ENCODE measurements around the gene NACC2.
"Not testable (repeated sequence)": the region's sequence is repeated elsewhere in the genome, so short reads cannot be mapped to it uniquely, and the experiment has no call there.

Gene NACC2

DNA sequence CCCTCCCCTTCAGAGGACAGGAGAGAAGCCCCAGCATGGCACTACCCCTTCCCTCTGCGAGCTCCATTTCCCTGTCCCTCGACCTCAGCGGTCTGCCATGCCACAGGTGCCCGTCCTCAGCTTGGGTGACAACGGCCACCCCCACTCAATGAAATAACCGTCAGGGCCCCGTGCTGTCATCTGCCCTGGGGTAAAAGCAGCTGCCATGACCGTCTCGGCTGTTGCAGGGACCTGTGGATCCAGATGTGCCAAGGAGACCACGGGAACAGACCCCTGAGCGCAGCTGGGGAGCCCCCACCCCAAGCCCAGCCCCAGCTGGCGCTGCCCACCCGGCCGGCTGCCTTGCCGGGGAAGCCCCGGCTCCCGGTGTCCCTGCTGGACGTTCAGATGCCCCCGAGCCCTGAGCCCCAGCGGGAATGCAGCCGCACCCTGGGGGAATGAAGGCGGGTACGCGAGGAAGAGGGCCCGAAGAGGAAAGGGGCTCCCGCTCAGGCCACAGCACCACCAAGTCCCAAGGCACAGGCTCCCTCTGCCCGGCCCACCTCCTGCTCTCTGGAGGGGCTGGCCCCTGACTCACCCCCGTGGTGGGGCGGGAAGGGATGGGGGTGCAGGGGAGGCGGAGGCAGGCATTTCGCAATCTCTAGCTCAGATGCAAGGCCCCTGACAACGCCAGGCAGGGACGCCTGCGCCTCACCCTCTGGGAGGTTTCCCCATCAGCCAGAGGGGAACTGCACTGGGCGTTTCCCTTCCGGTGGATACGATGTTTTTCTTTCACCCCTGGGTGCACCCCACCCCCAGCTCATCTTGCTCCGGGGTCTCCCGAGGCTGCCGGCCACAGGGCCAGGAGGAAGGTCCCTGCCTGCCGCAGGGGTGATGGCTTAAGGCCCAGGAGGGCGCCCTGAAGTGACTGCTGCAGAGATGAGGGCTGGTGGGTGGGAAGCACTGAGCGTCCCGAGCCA, 49.2 kb downstream of the NACC2 start:
- no peak for DNase-seq (ENCODE audit: low spot score)

DNA sequence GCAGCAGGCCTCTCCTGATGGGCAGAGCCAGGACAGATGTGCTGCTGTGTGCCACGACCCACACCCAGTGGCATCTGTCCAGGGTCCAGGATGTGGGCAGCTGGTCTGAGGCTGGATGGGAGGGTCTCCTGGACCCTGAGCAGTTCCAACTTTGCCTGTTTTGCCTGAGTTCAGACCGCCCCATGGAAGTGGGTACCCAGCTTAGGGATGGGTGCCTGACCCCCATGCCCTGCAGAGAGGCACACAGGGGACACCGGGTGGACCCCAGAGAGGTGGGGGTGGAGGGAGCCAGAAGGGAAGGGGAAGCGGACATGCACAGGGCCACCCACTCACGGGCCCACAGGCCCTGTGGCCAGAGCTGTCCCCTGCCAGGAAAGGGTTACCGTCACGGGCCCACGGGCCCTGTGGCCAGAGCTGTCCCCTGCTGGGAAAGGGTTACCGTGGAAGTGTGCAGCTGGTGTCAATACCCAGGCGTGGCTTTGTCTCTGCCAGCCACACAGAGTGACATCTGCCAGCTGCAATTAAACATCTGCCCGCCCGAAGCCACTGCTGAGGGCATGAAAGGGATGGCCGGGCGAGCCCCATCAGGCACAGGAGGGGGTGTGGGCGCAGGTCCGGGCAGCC, 50.0 kb downstream of the NACC2 start:
- no peak for DNase-seq (ENCODE audit: low spot score)

DNA sequence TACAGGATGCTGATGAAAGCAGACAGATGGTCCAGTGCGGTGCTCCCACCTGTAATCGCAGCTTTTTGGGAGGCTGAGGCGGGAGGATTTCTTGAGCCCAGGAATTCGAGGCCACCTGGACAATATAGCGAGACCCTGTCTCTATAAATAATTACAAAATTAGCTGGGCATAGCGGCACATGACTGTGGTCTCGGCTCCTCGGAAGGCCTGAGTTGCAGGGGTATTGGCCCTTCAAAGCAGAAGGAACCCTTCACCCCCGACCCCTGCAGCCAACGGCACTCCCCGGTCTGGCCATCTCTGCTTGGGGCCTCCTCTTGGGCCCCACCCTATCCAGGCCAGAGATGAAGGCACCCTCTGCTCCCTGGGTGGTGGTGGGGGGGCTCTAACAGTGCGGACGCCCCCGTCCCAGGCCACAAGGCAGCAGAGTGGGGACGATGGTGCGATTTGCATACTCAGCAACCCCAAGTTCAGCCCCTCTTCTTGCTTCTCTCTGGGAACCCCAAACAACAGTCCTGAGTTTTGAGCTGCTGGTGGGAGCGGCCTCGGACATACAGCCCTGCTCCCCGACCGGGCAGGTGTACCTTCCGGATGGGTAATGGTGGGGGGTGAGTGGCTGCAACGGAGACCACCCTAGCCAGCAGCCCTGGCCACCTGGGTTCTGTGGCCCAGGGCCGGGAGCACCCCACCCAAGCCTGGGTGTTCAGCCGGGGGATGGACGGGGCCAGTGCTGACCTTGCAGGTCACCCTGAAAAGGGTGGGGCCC, 50.7 kb downstream of the NACC2 start:
- DNase-seq (ENCODE audit: low spot score), result no peak

DNA sequence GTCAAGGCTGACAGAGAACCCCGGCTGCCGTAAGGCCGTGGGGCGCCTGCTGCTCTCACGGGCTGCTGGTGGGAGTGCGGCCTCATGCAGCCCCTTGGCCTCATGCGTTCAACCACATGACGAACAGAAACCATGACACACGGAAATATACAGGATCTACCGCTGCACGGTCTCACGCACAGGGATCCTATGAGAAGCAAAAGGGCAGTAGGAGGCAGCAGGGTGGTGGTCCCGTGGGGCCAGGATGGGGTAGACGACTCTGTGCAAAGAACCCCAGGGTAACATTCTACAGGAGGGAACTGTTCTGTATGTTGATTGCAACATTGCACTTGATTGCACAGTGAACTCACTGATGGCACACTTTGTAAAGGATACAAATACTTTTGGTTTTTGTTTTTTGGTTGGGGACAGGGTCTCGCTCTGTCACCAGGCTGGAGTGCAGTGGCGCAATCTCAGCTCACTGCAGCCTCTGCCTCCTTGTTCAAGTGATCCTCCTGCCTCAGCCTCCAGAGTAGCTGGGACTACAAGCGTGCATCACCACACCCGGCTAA, 51.6 kb downstream of the NACC2 start:
- no peak for DNase-seq (ENCODE audit: low spot score)

DNA sequence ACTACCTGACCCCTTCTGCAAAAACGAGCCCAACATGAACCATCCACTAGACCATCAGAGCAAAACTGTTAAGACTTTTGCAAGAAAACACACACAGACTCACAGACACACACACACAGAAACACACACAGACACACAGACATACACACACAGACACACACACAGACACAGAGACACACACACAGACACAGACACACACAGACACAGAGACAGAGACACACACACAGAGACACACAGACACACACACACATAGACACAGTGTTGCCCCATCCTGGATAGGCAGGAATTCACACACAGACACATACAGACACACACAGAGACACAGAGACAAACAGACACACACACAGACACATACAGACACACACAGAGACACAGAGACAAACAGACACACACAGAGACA, 52.5 kb downstream of the NACC2 start:
- no peak for DNase-seq (ENCODE audit: low spot score)

DNA sequence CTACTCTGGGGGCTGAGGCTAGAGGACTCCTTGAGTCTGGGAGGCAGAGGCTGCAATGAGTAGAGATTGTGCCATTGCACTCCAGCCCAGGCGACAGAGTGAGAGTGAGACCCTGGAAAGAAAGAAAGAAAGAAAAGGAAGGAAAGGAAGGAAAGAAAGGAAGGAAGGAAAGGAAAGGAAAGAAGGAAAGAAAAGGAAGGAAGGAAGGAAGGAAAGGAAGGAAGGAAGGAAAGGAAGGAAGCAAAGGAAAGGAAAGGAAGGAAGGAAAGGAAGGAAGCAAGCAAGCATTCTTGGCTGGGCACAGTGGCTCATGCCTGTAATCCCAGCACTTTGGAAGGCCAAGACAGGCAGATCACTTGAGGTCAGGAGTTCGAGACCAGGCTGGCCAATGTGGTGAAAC, 54.2 kb downstream of the NACC2 start:
- not testable (repeated sequence) for DNase-seq (ENCODE audit: low spot score)

DNA sequence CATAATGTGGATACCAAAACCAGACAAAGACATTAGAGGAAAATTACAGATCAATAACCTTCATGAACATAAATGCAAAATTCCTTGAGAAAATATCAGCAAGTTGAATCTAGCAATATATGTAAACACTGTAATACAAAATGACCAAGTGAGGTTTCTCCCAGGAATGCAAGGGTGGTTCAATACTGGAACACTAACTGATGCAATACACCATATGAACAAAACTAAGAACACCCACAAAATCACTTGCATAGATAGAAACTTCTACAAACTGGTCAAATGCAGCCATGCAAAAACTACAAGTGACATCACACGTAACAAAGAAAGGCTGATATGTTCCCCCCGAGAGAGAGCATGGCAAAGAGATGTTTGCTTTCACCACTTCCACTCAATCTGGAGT, 55.6 kb downstream of the NACC2 start:
- DNase-seq (ENCODE audit: low spot score), result no peak

DNA sequence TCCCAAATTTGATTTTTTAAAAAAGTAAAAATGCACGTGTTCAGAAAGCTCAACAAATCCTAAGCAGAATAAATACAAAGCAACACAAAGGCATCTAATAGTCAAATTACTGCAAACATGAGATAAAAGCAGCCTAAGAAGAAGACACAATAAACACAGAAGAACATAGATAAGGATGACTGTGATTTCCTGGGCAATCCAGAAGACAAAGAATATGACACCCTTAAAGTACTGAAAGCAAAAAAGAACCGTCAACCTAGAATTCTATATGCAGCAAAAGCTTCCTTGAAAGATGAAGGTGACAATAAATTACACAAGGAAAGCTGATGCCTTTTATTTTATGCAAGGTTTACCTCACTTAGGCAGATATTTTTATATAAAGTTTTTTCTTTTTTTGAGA, 58.2 kb downstream of the NACC2 start:
- no peak for DNase-seq (ENCODE audit: low spot score)

DNA sequence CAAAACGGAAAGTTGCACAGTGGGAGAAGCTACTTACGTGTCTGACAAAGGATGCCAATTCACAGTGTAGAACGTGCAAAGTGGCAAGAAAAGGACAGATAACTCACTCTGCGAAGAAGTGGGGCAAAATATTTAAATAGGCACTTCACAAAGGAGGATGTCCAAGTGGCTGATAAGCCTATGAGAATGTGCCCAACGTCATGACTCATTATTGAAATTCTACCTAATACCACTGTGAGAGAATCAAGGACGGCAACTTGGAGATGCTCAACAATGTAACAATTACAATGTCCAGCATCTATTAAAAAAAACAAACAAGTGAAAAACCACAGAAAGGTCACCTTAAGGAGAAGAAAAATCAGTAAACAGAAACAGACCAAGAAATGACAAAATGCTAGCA, 59.0 kb downstream of the NACC2 start:
- no peak for DNase-seq (ENCODE audit: low spot score)

DNA sequence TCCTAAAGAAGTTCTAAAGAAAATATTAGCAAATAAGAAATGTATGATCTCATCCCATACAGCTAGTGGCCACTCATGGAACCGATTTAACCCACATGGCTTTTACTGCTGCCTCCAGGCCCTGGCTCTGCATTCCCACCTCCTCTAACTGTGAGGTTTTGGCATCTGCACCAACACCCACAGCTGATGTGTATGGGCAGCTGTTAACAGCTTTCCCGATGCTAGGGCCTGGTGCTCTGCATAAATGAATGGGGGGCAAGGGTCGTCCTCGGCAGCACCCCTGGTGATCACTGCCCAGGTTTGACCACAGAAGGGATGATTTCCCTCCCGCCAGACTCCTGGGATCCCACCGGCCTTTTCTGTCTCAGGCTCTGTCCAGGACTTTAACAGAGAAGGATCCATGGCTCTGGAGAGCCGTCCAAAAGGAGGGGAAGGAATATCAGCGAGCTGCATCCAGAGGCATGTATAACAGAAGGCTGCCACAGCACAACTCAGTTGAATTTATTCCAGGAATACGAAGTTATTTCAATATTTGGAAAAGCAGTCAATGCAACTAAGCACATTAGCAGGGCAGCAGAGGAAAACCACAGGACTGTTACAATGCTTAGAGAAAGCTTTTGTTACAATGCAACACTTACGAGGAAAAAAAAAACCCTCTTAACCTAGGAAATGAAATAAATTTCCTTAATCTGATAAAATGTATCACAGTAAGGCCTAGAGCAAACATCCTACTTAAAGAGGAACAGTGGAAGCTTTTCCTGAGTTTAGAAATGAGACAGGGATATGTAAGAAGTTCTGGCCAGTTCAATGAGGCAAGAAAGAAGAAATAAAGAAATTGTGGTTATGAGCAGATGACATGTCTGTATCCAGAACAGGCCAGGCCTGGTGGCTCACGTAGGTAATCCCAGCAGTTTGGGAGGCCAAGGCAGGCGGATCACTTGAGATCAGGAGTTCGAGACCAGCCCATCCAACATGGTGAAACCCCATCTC, 63.1 kb downstream of the NACC2 start:
- no peak for DNase-seq (ENCODE audit: low spot score)

DNA sequence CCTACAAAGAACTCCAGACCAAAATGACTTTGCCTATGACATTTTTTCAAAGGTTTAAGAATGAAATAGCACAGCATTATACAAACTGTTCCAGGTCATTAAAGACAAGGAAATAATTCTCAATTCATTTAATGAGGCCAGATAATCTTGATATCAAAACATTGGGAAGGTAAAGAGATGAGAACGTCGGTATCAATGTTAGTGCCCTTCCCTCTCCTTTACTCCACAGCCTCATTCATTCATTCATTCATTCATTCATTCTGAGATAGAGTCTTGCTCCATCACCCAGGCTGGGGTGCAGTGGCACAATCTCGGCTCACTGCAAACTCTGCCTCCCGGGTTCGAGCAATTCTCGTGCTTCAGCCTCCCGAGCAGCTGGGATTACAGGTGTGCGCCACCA, 64.0 kb downstream of the NACC2 start:
- no peak for DNase-seq (ENCODE audit: low spot score)

DNA sequence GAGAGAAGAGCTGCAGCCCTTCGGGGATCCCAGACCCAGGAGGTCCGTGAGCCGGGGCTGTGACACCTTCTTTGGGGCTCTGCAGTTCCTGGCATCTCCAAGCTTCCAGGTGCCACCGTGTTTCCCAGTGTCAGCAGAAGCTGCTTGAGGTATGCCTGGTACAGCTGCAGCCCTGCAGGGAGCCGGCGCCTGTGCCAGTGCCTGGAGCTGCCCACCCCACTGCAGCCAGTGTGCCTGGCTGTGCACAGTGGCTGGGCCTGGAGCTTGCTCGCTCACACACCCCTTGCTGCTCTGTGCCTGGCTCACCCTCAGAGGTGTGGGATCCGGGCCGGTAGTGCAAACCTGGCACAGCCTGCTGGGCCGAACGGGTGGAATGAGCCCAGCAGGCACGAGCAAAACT, 65.5 kb downstream of the NACC2 start:
- no peak for DNase-seq (ENCODE audit: low spot score)

DNA sequence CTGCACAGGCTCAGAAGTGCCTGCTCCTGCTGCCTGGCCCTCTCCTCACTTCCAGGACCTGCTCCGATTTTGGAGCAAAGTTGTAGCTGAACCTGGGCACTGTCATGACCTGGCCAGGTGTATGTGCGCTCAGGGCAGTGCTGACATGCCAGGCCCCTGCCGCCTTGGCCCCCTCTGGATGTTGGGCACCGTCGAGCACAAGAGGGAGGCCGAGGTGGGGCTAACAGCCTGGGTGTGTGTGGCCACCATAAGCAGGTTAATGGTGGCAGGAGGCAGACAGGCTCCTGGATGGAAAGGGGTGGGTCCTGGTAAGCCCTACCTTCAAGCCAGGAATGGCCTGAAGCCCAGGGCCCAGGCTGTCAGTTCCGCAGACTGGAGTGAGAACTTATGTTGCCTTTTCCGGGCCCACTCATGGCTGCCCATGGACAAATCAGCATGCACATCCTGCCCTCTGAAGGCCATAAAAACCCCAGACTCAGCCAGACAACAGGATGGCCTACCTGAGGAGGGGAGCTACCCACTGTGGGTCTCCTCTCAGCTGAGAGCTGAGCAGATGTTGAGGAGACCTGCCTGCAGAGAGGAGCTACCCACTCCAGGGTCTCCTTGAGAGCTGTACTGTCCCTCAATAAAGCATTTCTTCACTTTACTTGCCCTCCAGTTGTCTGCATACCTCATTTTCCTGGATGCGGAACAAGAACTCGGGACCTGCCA, 66.2 kb downstream of the NACC2 start:
- no peak for DNase-seq (ENCODE audit: low spot score)

DNA sequence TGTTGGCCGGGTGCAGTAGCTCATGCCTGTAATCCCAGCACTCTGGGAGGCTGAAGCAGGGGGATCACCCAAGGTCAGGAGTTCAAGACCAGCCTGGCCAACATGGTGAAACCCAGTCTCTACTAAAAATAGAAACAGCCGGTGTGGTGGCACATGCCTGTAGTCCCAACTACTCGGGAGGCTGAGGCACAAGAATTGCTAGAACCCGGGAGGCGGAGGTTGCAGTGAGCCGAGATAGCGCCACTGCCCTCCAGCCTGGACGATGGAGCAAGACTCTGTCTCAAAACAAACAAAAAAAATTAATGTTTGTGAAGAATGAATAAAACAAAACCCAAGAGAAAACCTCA, 68.2 kb downstream of the NACC2 start:
- DNase-seq (ENCODE audit: low spot score), result not testable (repeated sequence)

DNA sequence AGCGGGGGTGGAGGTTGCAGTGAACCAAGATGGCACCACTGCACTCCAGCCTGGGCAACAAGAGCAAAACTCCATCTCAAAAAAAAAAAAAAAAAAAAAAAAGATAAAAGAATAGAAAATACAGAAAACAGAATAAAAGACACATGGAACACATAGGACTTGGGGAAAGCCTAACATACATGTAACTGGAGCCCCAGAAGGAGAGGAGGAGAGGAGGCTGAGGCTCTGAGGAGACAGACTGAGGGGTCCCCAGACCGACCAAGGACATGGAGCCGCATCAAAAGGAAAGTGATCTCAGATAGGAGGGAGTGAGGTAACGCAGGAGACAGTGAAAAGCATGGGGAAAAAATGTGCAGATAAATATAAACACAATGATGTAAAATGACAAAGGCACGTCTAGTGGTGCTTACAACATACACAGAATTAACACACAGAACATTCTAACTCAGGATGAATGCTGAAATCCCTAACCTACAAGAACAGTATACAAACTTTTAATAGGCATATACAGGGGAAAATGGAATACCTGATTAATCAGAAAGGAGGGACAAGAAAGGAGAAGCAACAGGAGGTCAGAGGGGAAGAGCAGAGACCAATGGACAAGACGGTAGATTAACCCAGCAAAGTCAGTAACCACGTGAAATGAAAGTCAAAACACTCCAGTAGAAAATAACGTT, 68.7 kb downstream of the NACC2 start:
- DNase-seq (ENCODE audit: low spot score), result no peak

DNA sequence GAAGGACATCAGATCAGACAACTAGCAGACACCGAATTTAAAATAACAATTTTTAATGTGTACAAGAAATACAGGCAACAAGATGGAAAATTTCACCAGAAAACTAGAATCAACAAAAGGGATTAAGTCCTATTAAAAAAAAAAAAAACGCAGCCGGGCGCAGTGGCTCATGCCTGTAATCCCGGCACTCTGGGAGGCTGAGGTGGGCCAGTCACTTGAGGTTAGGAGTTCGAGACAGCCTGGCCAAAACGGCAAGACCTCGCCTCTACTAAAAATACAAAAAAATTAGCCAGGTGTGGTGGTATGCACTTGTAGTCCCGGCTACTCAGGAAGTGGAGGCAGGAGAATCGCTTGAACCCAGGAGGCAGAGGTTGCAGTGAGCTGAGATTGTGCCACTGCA, 69.6 kb downstream of the NACC2 start:
- no peak for DNase-seq (ENCODE audit: low spot score)

DNA sequence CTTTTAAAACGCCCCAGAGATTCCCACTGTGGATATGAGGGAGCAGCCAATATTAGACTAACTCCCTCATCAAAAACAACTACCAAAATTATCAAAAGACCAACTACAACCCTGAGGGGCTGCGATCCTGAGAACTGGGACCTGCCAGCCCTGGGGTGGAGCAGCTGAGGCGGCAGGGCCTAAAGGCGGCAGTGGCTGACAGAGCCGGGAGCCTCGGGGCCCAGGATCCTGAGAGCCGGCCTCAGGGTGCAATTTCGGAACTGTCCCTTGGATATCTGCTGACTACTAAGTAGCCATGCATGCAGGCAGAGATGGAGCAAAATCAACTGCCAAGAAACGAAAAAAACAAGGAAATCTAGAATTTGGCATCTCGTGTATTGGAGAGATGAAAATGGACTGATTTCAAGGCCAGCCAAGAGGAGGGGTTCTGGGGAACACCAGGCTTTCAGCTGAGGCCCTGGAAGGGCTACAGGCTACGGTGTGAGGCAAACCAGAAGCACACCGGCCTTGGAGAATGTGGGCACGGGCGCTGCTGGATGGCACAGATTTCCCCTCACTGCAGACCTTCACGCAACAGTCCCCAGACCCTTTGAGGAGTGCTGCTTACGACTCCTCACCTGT, 70.3 kb downstream of the NACC2 start:
- no peak for DNase-seq (ENCODE audit: low spot score)

DNA sequence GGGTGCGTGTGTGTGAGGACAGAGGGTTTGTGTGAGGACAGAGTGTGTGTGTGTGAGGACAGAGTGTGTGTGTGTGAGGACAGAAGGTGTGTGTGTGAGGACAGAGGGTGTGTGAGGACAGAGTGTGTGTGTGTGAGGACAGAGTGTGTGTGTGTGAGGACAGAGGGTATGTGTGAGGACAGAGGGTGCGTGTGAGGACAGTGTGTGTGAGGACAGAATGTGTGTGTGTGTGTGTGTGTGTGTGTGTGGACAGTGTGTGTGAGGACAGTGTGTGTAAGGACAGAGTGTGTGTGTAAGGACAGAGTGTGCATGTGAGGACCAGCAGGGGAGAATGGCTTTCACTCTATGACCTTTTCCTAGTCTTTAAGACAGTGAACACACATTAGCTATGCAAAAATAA, 70.8 kb downstream of the NACC2 start:
- no peak for DNase-seq (ENCODE audit: low spot score)

DNA sequence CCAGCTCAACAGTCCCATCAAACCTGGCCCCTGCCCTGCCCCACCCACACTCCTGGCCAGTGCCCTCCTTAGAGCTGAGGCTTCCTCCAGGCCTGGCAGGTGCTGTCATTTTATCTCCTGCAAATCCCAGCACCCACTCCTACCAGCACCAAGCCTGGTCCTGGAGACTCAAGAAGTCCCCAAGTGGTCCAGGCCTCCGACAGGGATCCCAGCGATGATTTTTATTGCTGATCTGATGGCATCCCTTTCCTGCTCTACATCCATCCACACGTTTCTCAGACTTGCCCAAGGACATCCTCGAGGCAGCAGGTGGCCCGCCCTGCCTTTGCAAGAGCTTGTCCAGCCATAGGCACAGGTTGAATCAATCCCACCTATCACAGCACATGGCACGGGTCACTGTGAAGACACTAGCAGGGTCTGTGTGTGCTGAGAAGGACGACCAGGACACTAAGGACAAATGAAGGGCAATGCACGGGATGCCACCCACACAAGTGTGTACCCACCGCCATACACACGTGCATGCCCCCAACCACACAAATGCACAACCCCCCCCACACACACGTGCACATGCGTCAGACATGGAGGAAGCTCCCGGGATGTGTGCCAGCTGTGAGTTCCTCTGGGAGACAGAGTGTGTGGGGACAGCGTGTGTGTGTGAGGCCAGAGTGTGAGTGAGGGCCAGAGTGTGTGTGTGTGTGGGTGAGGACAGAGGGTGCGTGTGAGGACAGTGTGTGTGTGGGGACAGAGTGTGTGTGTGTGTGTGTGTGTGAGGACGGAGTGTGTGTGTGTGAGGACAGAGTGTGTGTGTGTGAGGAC, 71.5 kb downstream of the NACC2 start:
- no peak for DNase-seq (ENCODE audit: low spot score)
